Activated CD4-positive, alpha-beta T cell treated with anti-CD3 and anti-CD28 coated beads, Interleukin-10, Interleukin-2, amounts not matched to agents 100 ng/mL and 50 ng/mL, durations not matched to agents 16 hours and 8 hours (primary cell): ENCODE measurements around the gene EMC6.

Experiments used
- DNase-seq: peaks from one replicate; pipeline ENCODE4 v3.0.0-alpha.2; 2020

EMC6 gene

DNA sequence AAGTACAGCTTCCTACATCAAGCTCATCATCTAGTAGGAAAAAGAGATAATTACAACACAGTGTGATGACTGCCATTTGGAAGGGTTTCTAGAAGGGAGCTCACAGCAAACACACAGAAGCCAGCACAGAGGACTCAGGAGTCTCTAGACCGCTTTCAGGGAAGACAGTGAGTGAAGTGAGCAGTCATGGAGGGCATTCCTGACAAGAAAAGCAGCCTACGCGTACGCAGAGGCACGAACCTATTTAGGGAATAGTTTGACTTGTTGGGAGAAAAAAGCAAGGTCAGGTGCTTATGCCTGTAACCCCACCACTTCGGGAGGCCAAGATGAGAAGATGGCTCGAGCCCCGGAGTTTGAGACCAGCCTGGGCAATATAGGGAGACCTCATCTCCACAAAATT is 46.7 kb downstream of the EMC6 start:
- DNase-seq, result no peak

GRCh38 chr17:3718201-3718600 is 49.6 kb downstream of the EMC6 start:
- DNase-seq, result no peak

DNA sequence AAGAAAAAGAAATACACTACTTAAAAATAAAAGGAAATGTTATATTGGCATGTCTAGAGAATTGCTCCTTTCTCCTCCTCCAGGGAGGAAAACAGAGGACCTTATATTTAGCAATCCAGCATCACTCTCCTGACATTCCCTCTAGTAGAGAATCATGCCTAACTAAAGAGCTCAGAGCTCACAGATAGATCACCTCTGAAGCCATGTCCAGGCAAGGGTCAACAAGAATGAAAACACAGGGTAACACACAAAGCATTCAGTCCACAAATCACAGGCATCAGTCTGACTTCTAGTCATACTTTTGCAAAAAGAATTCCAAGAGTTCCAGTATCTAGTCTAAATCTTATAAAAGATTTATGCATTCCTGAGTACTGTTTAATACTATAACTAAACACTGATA is 50.7 kb downstream of the EMC6 start:
- no peak for DNase-seq
